ENCODE results near the gene TNXB.

GRCh38 chr6:32132110-32132509 is 23.0 kb upstream of the TNXB start:
- no peak for TF ChIP-seq CTCF (IDR thresholded peaks at IDR 0.05)
- no peak for TF ChIP-seq POLR2A (IDR thresholded peaks at IDR 0.05)
